Mesothelial cell of epicardium (in vitro differentiated cells): Measurements from ENCODE around the gene RSRC2. TPM values are rescaled to one million over a fixed set of nuclear protein-coding genes. Genes with fewer than 3 reads are reported as not detected.
"Not testable (repeated sequence)": the region's sequence is repeated elsewhere in the genome, so short reads cannot be mapped to it uniquely, and the experiment has no call there.

Experiments used
- DNase-seq, 2 experiments: peaks; one replicate each; pipeline ENCODE4 v3.0.0; 2021; ENCODE audit warnings: low spot score in 2 of 2; ENCODE audit not compliant: unreplicated experiment in 2 of 2
- H3K27ac Mint-ChIP-seq: 2 replicates; pipeline ENCODE4 v1.8.0; 2021; ENCODE audit warnings: mixed read lengths
- H3K27me3 Mint-ChIP-seq: 2 replicates; pipeline ENCODE4 v1.8.0; 2021; ENCODE audit warnings: low read depth, mixed read lengths
- H3K36me3 Mint-ChIP-seq: 2 replicates; pipeline ENCODE4 v1.8.0; 2021; ENCODE audit warnings: mixed read lengths
- H3K4me1 Mint-ChIP-seq: 2 replicates; pipeline ENCODE4 v1.8.0; 2021; ENCODE audit warnings: mixed read lengths
- H3K4me3 Mint-ChIP-seq: 2 replicates; pipeline ENCODE4 v1.8.0; 2021; ENCODE audit warnings: mild to moderate bottlenecking, moderate library complexity, mixed read lengths
- H3K9me3 Mint-ChIP-seq: 2 replicates; pipeline ENCODE4 v1.8.0; 2021; ENCODE audit warnings: mixed read lengths
- CTCF ChIP-seq: fragments of 200-600 bp; sonication (generic); IDR thresholded peaks from one replicate; pipeline ENCODE4 v1.5.0; 2021; ENCODE audit warnings: antibody characterized with exemption; ENCODE audit not compliant: unreplicated experiment
- total RNA-seq: library from RNA; stranded (reverse); gene quantifications from 3 replicates; pipeline ENCODE4 v1.2.1, GENCODE V29; 2021

RSRC2 gene
- total RNA-seq, 1 donor from 2014 or later, result 131 TPM

- TF ChIP-seq CTCF, result no peak
- DNase-seq, result no peak
- Mint-ChIP-seq H3K27me3 (no peaks in the 10 kb centered on the region), H3K4me1 (peaks cover 12% of the 10 kb centered on the region), H3K9me3 (no peaks in the 10 kb centered on the region), H3K27ac (no peak overlapping the region), H3K36me3 (peaks cover 55% of the 10 kb centered on the region), H3K4me3 (no peak overlapping the region)
Observed at GRCh38 chr12:122517877-122518276, 8.9 kb downstream of the RSRC2 start.

GRCh38 chr12:122516544-122517361, 10.0 kb downstream of the RSRC2 start:
- peaks cover 56% of the 10 kb centered on the region for H3K36me3 Mint-ChIP-seq
- no peaks in the 10 kb centered on the region for H3K27me3 Mint-ChIP-seq
- H3K9me3 Mint-ChIP-seq, result no peaks in the 10 kb centered on the region
- TF ChIP-seq CTCF, result no peak
- H3K4me1 Mint-ChIP-seq, result peaks cover 5% of the 10 kb centered on the region
- no peak overlapping the region for H3K4me3 Mint-ChIP-seq
- DNase-seq, result no peak
- peak overlapping the region; percentile 16 for H3K27ac Mint-ChIP-seq

GRCh38 chr12:122515275-122515674, 11.5 kb downstream of the RSRC2 start:
- no peak for DNase-seq
- H3K27ac Mint-ChIP-seq, result no peak overlapping the region
- H3K36me3 Mint-ChIP-seq, result peaks cover 56% of the 10 kb centered on the region
- no peak for TF ChIP-seq CTCF
- no peak overlapping the region for H3K4me3 Mint-ChIP-seq
- no peaks in the 10 kb centered on the region for H3K9me3 Mint-ChIP-seq
- no peaks in the 10 kb centered on the region for H3K27me3 Mint-ChIP-seq
- H3K4me1 Mint-ChIP-seq, result no peaks in the 10 kb centered on the region

GRCh38 chr12:122513660-122514059, 13.1 kb downstream of the RSRC2 start:
- Mint-ChIP-seq H3K27ac (no peak overlapping the region), H3K4me1 (no peaks in the 10 kb centered on the region), H3K4me3 (no peak overlapping the region), H3K9me3 (no peaks in the 10 kb centered on the region), H3K27me3 (no peaks in the 10 kb centered on the region), H3K36me3 (peaks cover 54% of the 10 kb centered on the region)
- no peak for TF ChIP-seq CTCF
- no peak for DNase-seq

GRCh38 chr12:122513028-122513427, 13.7 kb downstream of the RSRC2 start:
- peaks cover 56% of the 10 kb centered on the region for H3K36me3 Mint-ChIP-seq
- H3K4me3 Mint-ChIP-seq, H3K27ac Mint-ChIP-seq, H3K9me3 Mint-ChIP-seq, DNase-seq, H3K27me3 Mint-ChIP-seq, H3K4me1 Mint-ChIP-seq: not testable (repeated sequence)

GRCh38 chr12:122508163-122508562, 18.6 kb downstream of the RSRC2 start:
- no peak for TF ChIP-seq CTCF
- Mint-ChIP-seq H3K27ac (no peak overlapping the region), H3K4me1 (no peaks in the 10 kb centered on the region), H3K9me3 (no peaks in the 10 kb centered on the region), H3K4me3 (no peak overlapping the region), H3K27me3 (no peaks in the 10 kb centered on the region), H3K36me3 (peaks cover 46% of the 10 kb centered on the region)
- no peak for DNase-seq
